ENCODE measurements around the gene CD8A. TPM values are rescaled to one million over a fixed set of nuclear protein-coding genes. Genes with fewer than 3 reads are reported as not detected.

Gene CD8A
- total and polyA plus RNA-seq, 8 donors: 0.53 to 9.1 (median 1.0) TPM

DNA sequence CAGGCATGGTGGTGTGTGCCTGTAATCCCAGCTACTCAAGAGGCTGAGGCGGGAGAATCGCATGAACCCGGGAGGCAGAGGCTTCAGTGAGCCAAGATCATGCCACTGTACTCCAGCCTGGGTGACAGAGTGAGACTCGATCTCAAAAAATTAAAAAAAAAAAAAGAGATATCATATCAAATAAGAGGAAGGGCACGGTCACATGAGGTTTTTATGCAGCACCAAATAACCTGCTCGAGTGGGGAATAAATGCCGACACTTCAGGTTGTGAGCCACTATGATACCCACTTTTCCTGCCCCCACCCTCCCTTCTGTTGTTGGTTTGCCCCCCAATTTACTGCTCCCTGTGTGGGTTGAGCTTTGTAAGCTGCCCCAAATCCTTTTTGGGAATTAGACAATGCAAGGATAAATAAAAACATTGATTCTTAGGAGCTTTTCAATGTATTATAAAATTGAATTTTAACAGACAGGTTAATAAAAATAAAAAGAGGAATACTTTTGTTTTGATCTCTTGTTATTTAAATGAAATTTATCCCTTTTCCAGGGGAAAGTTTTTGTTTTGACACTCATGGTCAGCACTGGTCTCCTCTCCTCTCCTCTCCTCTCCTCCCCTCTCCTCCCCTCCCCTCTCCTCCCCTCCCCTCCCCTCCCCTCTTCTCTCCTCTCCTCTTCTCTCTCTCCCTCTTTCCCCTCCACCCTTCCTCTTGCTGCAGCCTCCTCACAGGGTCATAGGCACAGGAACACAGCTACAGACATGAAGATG, 41.8 kb upstream of the CD8A start:
- Histone ChIP-seq H3K27ac (no peak overlapping the region), H3K9me3 (no peaks in the 10 kb centered on the region), H3K27me3 (no peaks in the 10 kb centered on the region), H3K36me3 (no peaks in the 10 kb centered on the region), H3K4me1 (peaks cover 0 to 9% of the 10 kb centered on the region in 2 donors), H3K4me3 (no peak overlapping the region)
- intact Hi-C loops (cut with DNase I): no loop called here
- ATAC-seq (no peak), DNase-seq (no peak)
- TF ChIP-seq CTCF (IDR thresholded peaks at IDR 0.05): no peak

GRCh38 chr2:86831537-86831936, 40.8 kb upstream of the CD8A start:
- no peak overlapping the region for H3K27ac ChIP-seq
- no peak for ATAC-seq
- no peaks in the 10 kb centered on the region for H3K36me3 ChIP-seq
- TF ChIP-seq CTCF (IDR thresholded peaks at IDR 0.05): no peak
- H3K27me3 ChIP-seq: no peaks in the 10 kb centered on the region
- H3K4me3 ChIP-seq: no peak overlapping the region
- no peaks in the 10 kb centered on the region for H3K9me3 ChIP-seq
- peaks cover 0 to 5% of the 10 kb centered on the region in 2 donors for H3K4me1 ChIP-seq
- no peak for DNase-seq
- intact Hi-C loops (cut with DNase I): no loop called here

DNA sequence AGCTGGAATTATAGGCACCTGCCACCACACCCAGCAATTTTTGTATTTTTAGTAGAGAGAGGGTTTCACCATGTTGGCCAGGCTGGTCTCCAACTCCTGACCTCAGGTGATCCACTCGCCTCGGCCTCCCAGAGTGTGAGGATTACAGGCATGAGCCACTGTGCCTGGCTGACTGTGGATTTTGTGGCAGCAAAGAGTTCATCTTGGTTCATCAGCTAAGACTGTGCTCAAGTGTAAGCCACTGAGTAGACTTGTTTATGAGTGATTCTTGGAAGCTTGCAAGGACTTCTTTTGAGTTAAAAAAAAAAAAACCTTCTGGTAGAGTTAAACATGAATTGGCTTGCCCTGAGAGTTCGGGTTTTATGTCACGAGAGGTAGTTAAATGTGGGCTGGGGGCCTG, 36.2 kb upstream of the CD8A start:
- intact Hi-C loops (cut with DNase I): no loop called here
- H3K27ac ChIP-seq: no peak overlapping the region

DNA sequence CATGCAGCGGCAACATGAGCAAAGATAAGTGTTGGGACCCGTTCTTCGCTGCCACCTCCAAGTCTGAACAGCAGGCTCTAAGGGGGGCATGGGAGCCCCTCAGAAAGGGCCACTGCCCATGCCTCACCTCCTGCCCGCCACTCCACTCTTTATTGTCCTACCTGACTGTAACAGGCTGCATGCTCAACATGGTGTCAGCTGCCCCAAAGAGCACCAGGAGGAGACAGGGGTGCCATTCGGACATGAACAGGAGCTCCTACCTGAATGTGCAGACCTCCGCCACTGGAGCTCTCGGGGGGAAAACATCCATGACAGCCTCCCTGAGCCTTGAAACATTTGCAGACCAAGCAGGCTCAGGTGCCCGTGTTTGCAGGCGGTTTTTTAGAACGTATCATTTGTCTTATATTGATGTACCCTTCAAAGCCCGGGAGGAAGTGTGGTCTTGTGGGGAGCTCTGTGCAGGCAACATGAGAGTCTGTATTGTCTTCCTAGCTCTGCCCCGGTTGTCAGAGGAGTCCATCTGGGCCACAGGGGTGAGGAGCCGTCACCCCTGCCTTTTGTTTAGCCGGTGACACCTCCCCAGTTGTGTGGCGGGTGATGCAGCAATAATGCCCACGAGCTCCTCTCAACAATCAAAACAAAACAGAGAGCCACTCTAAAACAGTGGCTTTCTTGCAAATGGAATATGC, 35.1 kb upstream of the CD8A start:
- intact Hi-C loops (cut with DNase I): no loop called here
- Histone ChIP-seq H3K4me1 (no peaks in the 10 kb centered on the region), H3K27me3 (no peaks in the 10 kb centered on the region), H3K27ac (no peak overlapping the region), H3K4me3 (no peak overlapping the region), H3K36me3 (no peaks in the 10 kb centered on the region), H3K9me3 (peaks cover 0 to 17% of the 10 kb centered on the region in 2 donors)
- TF ChIP-seq CTCF (IDR thresholded peaks at IDR 0.05): no peak
- ATAC-seq: no peak
- no peak for DNase-seq

More for the DNA sequence above, 36.2 kb upstream of the CD8A start:
- DNase-seq (no peak), ATAC-seq (no peak)
- H3K36me3 ChIP-seq: no peaks in the 10 kb centered on the region
- H3K9me3 ChIP-seq: peaks cover 0 to 13% of the 10 kb centered on the region in 2 donors
- no peak overlapping the region for H3K4me3 ChIP-seq
- H3K27me3 ChIP-seq: no peaks in the 10 kb centered on the region
- H3K4me1 ChIP-seq: no peaks in the 10 kb centered on the region
- no peak for TF ChIP-seq CTCF (IDR thresholded peaks at IDR 0.05)

DNA sequence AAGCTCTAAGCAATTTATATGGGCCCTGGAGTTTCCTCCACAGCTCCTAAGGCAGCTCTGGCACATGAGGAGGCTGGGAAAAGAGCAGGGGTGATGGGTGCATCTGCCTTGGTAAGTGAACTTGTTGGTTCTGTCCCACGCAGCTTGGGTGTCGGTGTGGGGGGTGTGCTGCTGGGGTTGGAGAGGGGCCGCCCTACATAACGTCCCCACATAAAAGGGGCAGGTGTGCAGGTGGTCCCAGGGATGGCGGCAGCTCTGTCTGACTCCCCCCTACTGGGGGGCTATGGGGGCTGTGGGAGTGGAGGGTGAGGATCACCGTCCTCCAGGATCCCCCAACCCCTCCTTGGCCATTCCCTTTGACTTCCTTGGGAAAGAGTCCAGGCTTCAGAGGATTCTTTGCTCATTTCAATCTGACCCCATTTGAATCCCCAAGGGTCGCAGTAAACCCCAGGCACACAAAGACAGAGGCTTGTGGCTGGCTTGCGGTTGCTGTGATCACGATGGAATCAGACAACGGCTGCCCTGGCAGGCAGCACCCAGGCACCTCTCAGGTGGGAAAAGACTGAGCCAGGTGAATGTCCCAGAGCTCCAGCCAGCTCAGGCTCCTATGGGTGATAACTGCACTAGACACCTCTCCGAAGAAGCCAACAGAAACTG, 34.5 kb upstream of the CD8A start:
- Histone ChIP-seq H3K27me3 (no peaks in the 10 kb centered on the region), H3K4me3 (no peak overlapping the region), H3K9me3 (peaks cover 0 to 17% of the 10 kb centered on the region in 2 donors), H3K36me3 (no peaks in the 10 kb centered on the region), H3K27ac (no peak overlapping the region), H3K4me1 (no peaks in the 10 kb centered on the region)
- intact Hi-C loops (cut with DNase I): no loop called here
- TF ChIP-seq CTCF (IDR thresholded peaks at IDR 0.05): no peak
- DNase-seq (no peak), ATAC-seq (no peak)
